ENCODE measurements around the gene ALG13. TPM values are rescaled to one million over a fixed set of nuclear protein-coding genes. Genes with fewer than 3 reads are reported as not detected.

Gene ALG13
- polyA plus RNA-seq, 3 donors = 62.0 to 94.5 (median 83.5) TPM

- Histone ChIP-seq H3K27ac (ENCODE audit: low read depth in 1 of 2, low read length in 2 of 2) (no peak overlapping the region), H3K4me1 (ENCODE audit: control insufficient read depth in 1 of 2, insufficient read depth in 2 of 2, low read length in 2 of 2) (no peaks in the 10 kb centered on the region), H3K4me2 (replicated peaks; ENCODE audit: extremely low read depth, low read length, poor library complexity, severe bottlenecking) (no peak overlapping the region), H3K9ac (ENCODE audit: insufficient read depth, low read length, poor library complexity, severe bottlenecking) (no peak overlapping the region), H3K9me3 (replicated peaks in 1 of 2; ENCODE audit: control insufficient read depth in 1 of 2, insufficient read depth in 1 of 2, low read length in 2 of 2) (no peaks in the 10 kb centered on the region), H3K27me3 (ENCODE audit: control insufficient read depth in 2 of 2, insufficient read depth in 2 of 2, low read length in 2 of 2) (no peaks in the 10 kb centered on the region), H3K36me3 (replicated peaks in 1 of 2; ENCODE audit: control insufficient read depth in 1 of 2, insufficient read depth in 2 of 2, low read length in 2 of 2) (no peaks in the 10 kb centered on the region), H4K20me1 (ENCODE audit: insufficient read depth, low read length) (no peaks in the 10 kb centered on the region), H2AFZ (ENCODE audit: insufficient read depth, low read depth, low read length, poor library complexity, severe bottlenecking) (no peak overlapping the region), H3K4me3 (replicated peaks in 1 of 3; ENCODE audit: low read depth in 2 of 3, low read length in 3 of 3) (no peak overlapping the region), H3K79me2 (ENCODE audit: insufficient read depth, low read length) (no peaks in the 10 kb centered on the region)
- peaks cover 0 to 12% (median 0%) of the 10 kb centered on the region in 7 donors for H3K9me3 Mint-ChIP-seq
- H3K36me3 Mint-ChIP-seq = no peaks in the 10 kb centered on the region
- intact Hi-C loops (cut with micrococcal nuclease) = no loop called here
- no peak overlapping the region for H3K4me3 Mint-ChIP-seq
- peaks cover 0 to 7% (median 0%) of the 10 kb centered on the region in 3 donors for H3K27me3 Mint-ChIP-seq (ENCODE audit: low read depth in 3 of 3)
- TF ChIP-seq CTCF (IDR thresholded peaks at IDR 0.05) = no peak
- H3K27ac Mint-ChIP-seq = no peak overlapping the region
- DNase-seq = no peak
- no peaks in the 10 kb centered on the region for H3K4me1 Mint-ChIP-seq
Observed at GRCh38 chrX:111650845-111651244, 30.1 kb upstream of the ALG13 start.

GRCh38 chrX:111652719-111653118 is 28.3 kb upstream of the ALG13 start:
- no peaks in the 10 kb centered on the region for H3K27me3 ChIP-seq (ENCODE audit: control insufficient read depth in 2 of 2, insufficient read depth in 2 of 2, low read length in 2 of 2)
- H2AFZ ChIP-seq (ENCODE audit: insufficient read depth, low read depth, low read length, poor library complexity, severe bottlenecking) = no peak overlapping the region
- TF ChIP-seq CTCF (IDR thresholded peaks at IDR 0.05) = no peak
- peaks cover 0 to 12% (median 0%) of the 10 kb centered on the region in 7 donors for H3K9me3 Mint-ChIP-seq
- no peak for DNase-seq
- no peaks in the 10 kb centered on the region for H3K79me2 ChIP-seq (ENCODE audit: insufficient read depth, low read length)
- H3K27ac ChIP-seq (ENCODE audit: low read depth in 1 of 2, low read length in 2 of 2) = no peak overlapping the region
- H3K4me3 ChIP-seq (replicated peaks in 1 of 3; ENCODE audit: low read depth in 2 of 3, low read length in 3 of 3) = no peak overlapping the region
- no peak overlapping the region for H3K4me2 ChIP-seq (replicated peaks; ENCODE audit: extremely low read depth, low read length, poor library complexity, severe bottlenecking)
- intact Hi-C loops (cut with micrococcal nuclease) = no loop called here
- H4K20me1 ChIP-seq (ENCODE audit: insufficient read depth, low read length) = no peaks in the 10 kb centered on the region
- peaks cover 0 to 8% (median 0%) of the 10 kb centered on the region in 3 donors for H3K27me3 Mint-ChIP-seq (ENCODE audit: low read depth in 3 of 3)
- H3K9ac ChIP-seq (ENCODE audit: insufficient read depth, low read length, poor library complexity, severe bottlenecking) = no peak overlapping the region
- H3K4me1 Mint-ChIP-seq = no peaks in the 10 kb centered on the region
- no peak overlapping the region for H3K27ac Mint-ChIP-seq
- no peaks in the 10 kb centered on the region for H3K36me3 Mint-ChIP-seq
- no CpG with 5 or more reads among the region's 3 CpGs for WGBS (ENCODE audit: insufficient coverage)
- no peaks in the 10 kb centered on the region for H3K4me1 ChIP-seq (ENCODE audit: control insufficient read depth in 1 of 2, insufficient read depth in 2 of 2, low read length in 2 of 2)
- H3K36me3 ChIP-seq (replicated peaks in 1 of 2; ENCODE audit: control insufficient read depth in 1 of 2, insufficient read depth in 2 of 2, low read length in 2 of 2) = no peaks in the 10 kb centered on the region
- H3K9me3 ChIP-seq (replicated peaks in 1 of 2; ENCODE audit: control insufficient read depth in 1 of 2, insufficient read depth in 1 of 2, low read length in 2 of 2) = no peaks in the 10 kb centered on the region
- H3K4me3 Mint-ChIP-seq = no peak overlapping the region

Data from CD14-positive monocyte (primary cell).